Lower leg skin (tissue), 4 donors: ENCODE measurements around the gene FPR3. TPM values are rescaled to one million over a fixed set of nuclear protein-coding genes. Genes with fewer than 3 reads are reported as not detected.

Experiments used
- DNase-seq, 2 donors: peaks; one replicate each; pipeline ENCODE4 v3.0.0-alpha.2; 2019; ENCODE audit warnings: low spot score in 2 of 2
- H3K4me3 ChIP-seq: fragments of 200-600 bp; sonication (generic); 2 replicates; pipeline ENCODE4 v1.5.1; 2017; ENCODE audit warnings: mild to moderate bottlenecking, low read depth; ENCODE audit not compliant: poor library complexity, severe bottlenecking
- CTCF ChIP-seq, 3 donors: fragments of 450-650 bp; IDR thresholded peaks; one replicate each; pipeline ENCODE4 v1.5.1; 2016; ENCODE audit warnings: antibody characterized with exemption in 3 of 3, mild to moderate bottlenecking in 3 of 3, moderate library complexity in 2 of 3
- POLR2A ChIP-seq, 2 donors: fragments of 450-650 bp; IDR thresholded peaks; one replicate each; pipeline ENCODE4 v1.6.1; 2016 to 2017; ENCODE audit warnings: antibody characterized with exemption in 2 of 2, mild to moderate bottlenecking in 1 of 2, moderate library complexity in 1 of 2
- WGBS, 2 donors: methylation state at CpG; one replicate each; pipeline ENCODE4 v1.1.5; 2018; 5-methylcytosine and 5-hydroxymethylcytosine counted together
- intact Hi-C: fragments of 100-400 bp; cut with DNase I; formaldehyde crosslinking; loops from one replicate; pipeline ENCODE4 v1.15.0; 2023; ENCODE audit warnings: low total_unique reads
- total RNA-seq, 4 donors: library from RNA; depleted of rRNA; stranded (reverse); fragments of >200 nt; gene quantifications; one replicate each; pipeline ENCODE4 v1.1.0, GENCODE V29; 2016

FPR3 gene
- total RNA-seq, 4 donors from 2014 or later = 2.2 to 3.9 (median 2.4) TPM

- WGBS, 2 donors = 81 to 82% methylated on average over 13 of the region's 13 CpGs
- TF ChIP-seq POLR2A (IDR thresholded peaks at IDR 0.05) = no peak
- no peak for TF ChIP-seq CTCF (IDR thresholded peaks at IDR 0.05)
- no peak overlapping the region for H3K4me3 ChIP-seq
- intact Hi-C loops = no loop called here
- no peak for DNase-seq
Observed at GRCh38 chr19:51824281-51825005, 29.5 kb downstream of the FPR3 start.

GRCh38 chr19:51830274-51830673 is 35.3 kb downstream of the FPR3 start:
- 82 to 93% methylated on average over 2 of the region's 2 CpGs for whole genome bisulfite sequencing, 2 donors

GRCh38 chr19:51837145-51837544 is 42.2 kb downstream of the FPR3 start:
- 97 to 98% methylated on average over 2 of the region's 2 CpGs for WGBS, 2 donors
- DNase-seq = no peak
- no peak for TF ChIP-seq POLR2A (IDR thresholded peaks at IDR 0.05)
- TF ChIP-seq CTCF (IDR thresholded peaks at IDR 0.05) = no peak
- intact Hi-C loops = no loop called here
- no peak overlapping the region for H3K4me3 ChIP-seq

More at GRCh38 chr19:51830274-51830673, 35.3 kb downstream of the FPR3 start:
- intact Hi-C loops = no loop called here
- TF ChIP-seq POLR2A (IDR thresholded peaks at IDR 0.05) (no peak), CTCF (IDR thresholded peaks at IDR 0.05) (no peak)
- DNase-seq = no peak
- H3K4me3 ChIP-seq = no peak overlapping the region

GRCh38 chr19:51861870-51862622 is 67.1 kb downstream of the FPR3 start:
- TF ChIP-seq POLR2A (IDR thresholded peaks at IDR 0.05) (no peak), CTCF (IDR thresholded peaks at IDR 0.05) (no peak)
- intact Hi-C loops = no loop called here
- no peak for DNase-seq
- WGBS, 2 donors = 90 to 91% methylated on average over 2 of the region's 2 CpGs
- no peak overlapping the region for H3K4me3 ChIP-seq

GRCh38 chr19:51873097-51873496 is 78.1 kb downstream of the FPR3 start:
- TF ChIP-seq CTCF (IDR thresholded peaks at IDR 0.05) = no peak
- no peak for TF ChIP-seq POLR2A (IDR thresholded peaks at IDR 0.05)
- 97 to 98% methylated on average over 4 of the region's 4 CpGs for WGBS, 2 donors
- intact Hi-C loops = no loop called here
- H3K4me3 ChIP-seq = no peak overlapping the region
- no peak for DNase-seq

Other genes starting within 250 kb of the FPR3 start
- 1 to 10 TPM; 2.0 to 5.3 (median 2.5) TPM for gene ZNF175, start 223.9 kb upstream of the FPR3 start, total RNA-seq
- under 1 TPM in 2 of 4 donors, not detected in 2; 0.72 to 0.76 TPM for gene SIGLEC5, start 164.8 kb upstream of the FPR3 start, total RNA-seq
- 1 to 10 TPM in 1 of 4 donors, under 1 TPM in 1, not detected in 2; 0.84 to 1.0 TPM for gene SIGLEC14, start 148.3 kb upstream of the FPR3 start, total RNA-seq
- 1 to 10 TPM in 3 of 4 donors, under 1 TPM in 1; 0.74 to 5.1 (median 3.6) TPM for gene SPACA6, start 101.8 kb upstream of the FPR3 start, total RNA-seq
- 1 to 10 TPM in 2 of 4 donors, under 1 TPM in 1, not detected in 1; 0.97 to 2.4 (median 2.4) TPM for gene HAS1, start 71.2 kb upstream of the FPR3 start, total RNA-seq
- gene FPR1, start 43.3 kb upstream of the FPR3 start, total RNA-seq = 1 to 10 TPM; 1.7 to 7.6 (median 4.1) TPM
- gene FPR2, start 34.0 kb upstream of the FPR3 start, total RNA-seq = under 1 TPM in 2 of 4 donors, not detected in 2; 0.13 to 0.34 TPM
- gene ZNF577, start 92.8 kb downstream of the FPR3 start, total RNA-seq = 10 to 100 TPM in 3 of 4 donors, 1 to 10 TPM in 1; 6.7 to 20.5 (median 18.6) TPM
- 10 to 100 TPM in 3 of 4 donors, 1 to 10 TPM in 1; 8.6 to 34.3 (median 13.2) TPM for gene ZNF649, start 109.9 kb downstream of the FPR3 start, total RNA-seq
- 10 to 100 TPM in 1 of 4 donors, 1 to 10 TPM in 3; 3.6 to 17.2 (median 7.0) TPM for gene ZNF613, start 132.3 kb downstream of the FPR3 start, total RNA-seq
- 10 to 100 TPM in 2 of 4 donors, 1 to 10 TPM in 2; 7.3 to 21.9 (median 12.1) TPM for gene ZNF350, start 191.7 kb downstream of the FPR3 start, total RNA-seq
- gene ZNF615, start 213.1 kb downstream of the FPR3 start, total RNA-seq = 10 to 100 TPM; 10.6 to 19.2 (median 16.3) TPM
- 1 to 10 TPM; 3.9 to 6.4 (median 4.3) TPM for gene ZNF614, start 233.2 kb downstream of the FPR3 start, total RNA-seq